Activated T-helper 2 cell treated with anti-CD3 and anti-CD28 coated beads, Interferon-gamma antibody, Interleukin-2, Interleukin-4, amounts not matched to agents 10 μg/mL and 5 μg/mL and 100 μg/mL, durations not matched to agents 14 hours and 24 hours and 36 hours (primary cell): ENCODE results near the gene CHST1. TPM values are rescaled to one million over a fixed set of nuclear protein-coding genes. Genes with fewer than 3 reads are reported as not detected.

Experiments
- DNase-seq: peaks from one replicate; pipeline ENCODE4 v3.0.0; 2021; ENCODE audit warnings: low spot score
- H3K27ac Mint-ChIP-seq: one replicate; pipeline ENCODE4 v1.8.0; 2021; ENCODE audit warnings: mixed read lengths
- H3K27me3 Mint-ChIP-seq: one replicate; pipeline ENCODE4 v1.8.0; 2021; ENCODE audit warnings: low read depth, mixed read lengths
- H3K36me3 Mint-ChIP-seq: one replicate; pipeline ENCODE4 v1.8.0; 2021; ENCODE audit warnings: low read depth, mixed read lengths
- H3K4me1 Mint-ChIP-seq: one replicate; pipeline ENCODE4 v1.8.0; 2021; ENCODE audit warnings: low read depth, mixed read lengths
- H3K4me3 Mint-ChIP-seq: one replicate; pipeline ENCODE4 v1.8.0; 2021; ENCODE audit warnings: low read depth, mild to moderate bottlenecking, moderate library complexity, mixed read lengths
- H3K9me3 Mint-ChIP-seq: one replicate; pipeline ENCODE4 v1.8.0; 2021; ENCODE audit warnings: mixed read lengths
- intact Hi-C: fragments of 100-400 bp; cut with micrococcal nuclease; formaldehyde crosslinking; loops from one replicate; pipeline ENCODE4 v1.15.1; 2023
- total RNA-seq: library from RNA; stranded (reverse); gene quantifications from 2 replicates; pipeline ENCODE4 v1.2.3, GENCODE V29; 2022

CHST1 gene
- total RNA-seq, 1 donor from 2014 or later: 0.34 TPM

DNA sequence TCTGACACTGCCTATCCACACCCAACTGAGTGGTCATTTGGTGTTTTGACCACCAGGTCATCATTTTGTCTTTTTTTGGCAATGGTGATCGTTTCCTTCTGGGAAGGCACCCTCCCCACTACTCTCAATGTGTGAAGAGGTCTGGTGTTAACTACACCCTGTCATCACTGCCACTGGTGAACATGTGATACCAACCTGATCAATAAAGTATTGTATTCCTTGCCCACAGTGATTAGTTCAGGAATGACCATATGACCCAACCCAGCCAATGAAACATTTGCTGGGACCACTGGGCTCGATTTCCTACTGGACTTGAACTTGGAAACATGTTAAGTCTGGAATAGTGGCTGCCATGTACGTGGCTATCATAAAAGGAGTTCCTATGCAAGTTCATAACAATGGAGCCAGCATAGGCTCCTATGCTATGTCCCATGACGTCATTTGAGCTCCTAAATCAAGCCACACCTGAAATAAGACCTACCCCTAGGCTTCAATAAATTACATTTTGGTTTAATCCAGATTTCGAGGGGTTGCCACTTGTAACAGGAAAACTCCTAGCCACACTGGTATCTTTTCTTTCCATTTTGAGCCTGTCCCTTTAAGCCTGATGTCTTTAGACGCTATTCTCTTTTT lies 51.1 kb downstream of the CHST1 start:
- H3K4me3 Mint-ChIP-seq: no peak overlapping the region
- H3K27me3 Mint-ChIP-seq: peaks cover 14% of the 10 kb centered on the region
- no peak overlapping the region for H3K27ac Mint-ChIP-seq
- no peaks in the 10 kb centered on the region for H3K36me3 Mint-ChIP-seq
- no peak for DNase-seq
- intact Hi-C loops: no loop called here
- H3K4me1 Mint-ChIP-seq: no peaks in the 10 kb centered on the region
- H3K9me3 Mint-ChIP-seq: peaks cover 2% of the 10 kb centered on the region

DNA sequence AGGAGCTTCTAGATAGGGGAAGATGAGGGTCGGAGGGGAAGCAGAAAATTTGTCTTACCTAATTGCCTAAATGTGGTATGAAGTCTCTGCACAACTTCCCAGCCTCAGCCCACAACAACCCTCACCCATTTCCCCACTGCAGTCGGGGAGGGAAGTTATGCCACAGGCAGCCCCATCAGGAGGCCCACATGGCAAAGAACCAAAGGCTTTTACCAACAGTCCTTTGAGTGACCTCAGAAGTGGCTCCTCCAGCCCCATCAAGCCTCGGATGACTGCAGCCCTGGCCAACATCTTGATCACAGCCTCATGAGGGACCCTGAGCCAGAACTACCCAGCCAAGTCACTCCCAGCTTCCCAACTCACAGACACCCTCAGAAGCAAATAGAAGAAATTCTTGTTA lies 54.8 kb downstream of the CHST1 start:
- Mint-ChIP-seq H3K36me3 (no peaks in the 10 kb centered on the region), H3K4me3 (no peak overlapping the region), H3K27me3 (peaks cover 7% of the 10 kb centered on the region), H3K27ac (no peak overlapping the region), H3K9me3 (no peaks in the 10 kb centered on the region), H3K4me1 (no peaks in the 10 kb centered on the region)
- no peak for DNase-seq
- intact Hi-C loops: no loop called here

GRCh38 chr11:45609902-45610301 lies 55.5 kb downstream of the CHST1 start:
- no peaks in the 10 kb centered on the region for H3K36me3 Mint-ChIP-seq
- H3K27ac Mint-ChIP-seq: no peak overlapping the region
- intact Hi-C loops: no loop called here
- peaks cover 11% of the 10 kb centered on the region for H3K27me3 Mint-ChIP-seq
- no peak overlapping the region for H3K4me3 Mint-ChIP-seq
- no peak for DNase-seq
- H3K4me1 Mint-ChIP-seq: no peaks in the 10 kb centered on the region
- H3K9me3 Mint-ChIP-seq: no peaks in the 10 kb centered on the region

DNA sequence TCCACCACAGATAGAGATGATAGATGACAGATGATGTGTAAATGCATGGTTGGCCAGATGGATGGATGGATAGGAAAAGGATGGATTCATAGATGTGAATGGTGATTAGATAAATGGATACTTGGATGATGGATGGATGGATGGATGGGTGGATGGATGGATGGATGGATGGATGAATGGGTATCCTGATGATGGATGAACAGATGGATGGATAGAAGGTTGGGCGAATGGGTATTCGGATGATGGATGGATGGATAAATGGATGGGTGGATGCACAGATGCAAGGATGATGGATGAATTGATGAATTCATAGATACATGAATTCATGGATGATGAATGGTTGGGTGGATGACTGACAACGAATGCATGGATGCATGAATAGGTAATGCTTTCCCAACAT lies 56.1 kb downstream of the CHST1 start:
- no peak for DNase-seq
- intact Hi-C loops: no loop called here
- Mint-ChIP-seq H3K36me3 (no peaks in the 10 kb centered on the region), H3K4me1 (no peaks in the 10 kb centered on the region), H3K4me3 (no peak overlapping the region), H3K27ac (no peak overlapping the region), H3K9me3 (no peaks in the 10 kb centered on the region), H3K27me3 (peaks cover 11% of the 10 kb centered on the region)

- no peaks in the 10 kb centered on the region for H3K9me3 Mint-ChIP-seq
- H3K36me3 Mint-ChIP-seq: no peaks in the 10 kb centered on the region
- no peak overlapping the region for H3K4me3 Mint-ChIP-seq
- intact Hi-C loops: no loop called here
- no peak for DNase-seq
- H3K27me3 Mint-ChIP-seq: peaks cover 10% of the 10 kb centered on the region
- H3K27ac Mint-ChIP-seq: no peak overlapping the region
- H3K4me1 Mint-ChIP-seq: no peaks in the 10 kb centered on the region
These were observed 57.4 kb downstream of the CHST1 start for GRCh38 chr11:45607995-45608394.

DNA sequence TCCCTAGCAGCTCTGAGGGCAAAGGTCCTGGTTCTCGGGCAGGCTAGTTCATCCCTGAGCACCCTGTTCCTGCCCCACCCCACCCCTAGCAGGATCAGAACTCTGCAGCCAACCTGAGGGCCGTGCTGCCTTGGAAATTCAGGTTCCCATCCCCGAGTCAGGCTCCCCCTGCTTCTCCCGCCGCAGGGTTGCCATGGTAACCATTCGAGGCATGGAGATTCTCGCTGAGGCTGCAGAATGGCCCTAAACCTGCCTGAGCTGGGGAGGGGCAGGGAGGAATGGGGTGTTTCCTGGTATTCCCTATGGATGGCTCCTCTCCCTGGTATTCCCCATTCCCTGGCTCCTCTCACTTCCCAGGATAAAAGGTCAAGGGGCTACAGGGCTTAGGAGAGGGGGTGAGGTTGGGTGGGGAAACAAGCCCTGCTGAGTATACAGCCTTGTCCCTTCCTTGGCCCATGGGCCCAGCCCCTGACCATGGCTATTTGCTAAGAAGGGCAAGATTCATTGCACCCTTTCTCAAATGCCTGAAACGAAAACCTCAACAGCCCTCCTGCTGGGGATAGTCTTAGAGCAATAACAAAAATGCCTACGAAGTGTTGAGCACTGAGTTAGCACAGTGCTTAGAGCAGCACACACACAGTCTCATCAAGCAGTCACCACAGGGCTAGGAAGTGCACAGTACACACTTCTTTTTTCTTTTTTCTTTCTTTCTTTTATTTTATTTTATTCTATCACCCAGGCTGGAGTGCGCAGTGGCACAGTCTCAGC lies 58.7 kb downstream of the CHST1 start:
- intact Hi-C loops: no loop called here
- Mint-ChIP-seq H3K27me3 (peaks cover 14% of the 10 kb centered on the region), H3K9me3 (no peaks in the 10 kb centered on the region), H3K27ac (no peak overlapping the region), H3K4me1 (no peaks in the 10 kb centered on the region), H3K4me3 (no peak overlapping the region), H3K36me3 (no peaks in the 10 kb centered on the region)
- DNase-seq: no peak

- Mint-ChIP-seq H3K4me3 (no peak overlapping the region), H3K27me3 (peaks cover 14% of the 10 kb centered on the region), H3K27ac (no peak overlapping the region), H3K36me3 (no peaks in the 10 kb centered on the region), H3K4me1 (no peaks in the 10 kb centered on the region), H3K9me3 (no peaks in the 10 kb centered on the region)
- intact Hi-C loops: no loop called here
- no peak for DNase-seq
These were observed 60.4 kb downstream of the CHST1 start for GRCh38 chr11:45605051-45605450.

DNA sequence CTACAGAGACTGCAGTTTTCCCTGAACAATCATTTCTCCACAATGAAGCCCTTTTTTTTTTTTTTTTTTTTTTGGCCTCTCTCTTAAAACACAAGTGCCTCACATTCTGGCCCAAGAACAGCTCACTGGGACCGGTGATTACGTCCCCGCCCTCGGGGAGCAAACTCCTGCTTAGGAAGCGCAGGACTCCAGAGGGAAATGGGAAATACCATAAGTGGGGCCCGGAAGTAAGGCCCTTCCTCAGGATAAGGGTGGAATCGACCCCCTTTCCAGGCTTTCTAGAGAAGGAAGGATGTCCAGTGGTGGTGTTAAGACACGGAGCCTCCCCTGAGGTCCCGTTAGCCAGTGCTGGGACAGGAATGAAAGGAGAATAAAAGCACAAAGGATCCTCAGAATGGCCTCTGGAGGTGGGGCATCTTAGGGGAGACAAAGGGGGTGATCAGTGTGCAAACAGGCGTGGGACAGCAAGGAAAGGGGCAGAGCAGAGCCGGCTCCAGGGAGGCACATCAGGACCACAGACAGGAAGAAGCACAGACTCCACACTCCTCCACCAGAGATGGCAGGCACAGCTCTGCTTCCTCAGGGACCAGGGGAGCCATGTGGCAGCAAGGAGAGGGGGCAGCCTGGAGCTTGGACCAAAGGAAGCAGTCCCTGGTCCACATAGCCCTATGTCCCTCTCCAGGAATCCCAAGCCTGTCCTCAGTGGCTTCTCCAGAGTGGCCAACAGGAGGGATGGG lies 61.3 kb downstream of the CHST1 start:
- Mint-ChIP-seq H3K4me3 (no peak overlapping the region), H3K27me3 (peaks cover 14% of the 10 kb centered on the region), H3K36me3 (no peaks in the 10 kb centered on the region), H3K9me3 (no peaks in the 10 kb centered on the region), H3K4me1 (no peaks in the 10 kb centered on the region), H3K27ac (no peak overlapping the region)
- DNase-seq: no peak
- intact Hi-C loops: no loop called here

DNA sequence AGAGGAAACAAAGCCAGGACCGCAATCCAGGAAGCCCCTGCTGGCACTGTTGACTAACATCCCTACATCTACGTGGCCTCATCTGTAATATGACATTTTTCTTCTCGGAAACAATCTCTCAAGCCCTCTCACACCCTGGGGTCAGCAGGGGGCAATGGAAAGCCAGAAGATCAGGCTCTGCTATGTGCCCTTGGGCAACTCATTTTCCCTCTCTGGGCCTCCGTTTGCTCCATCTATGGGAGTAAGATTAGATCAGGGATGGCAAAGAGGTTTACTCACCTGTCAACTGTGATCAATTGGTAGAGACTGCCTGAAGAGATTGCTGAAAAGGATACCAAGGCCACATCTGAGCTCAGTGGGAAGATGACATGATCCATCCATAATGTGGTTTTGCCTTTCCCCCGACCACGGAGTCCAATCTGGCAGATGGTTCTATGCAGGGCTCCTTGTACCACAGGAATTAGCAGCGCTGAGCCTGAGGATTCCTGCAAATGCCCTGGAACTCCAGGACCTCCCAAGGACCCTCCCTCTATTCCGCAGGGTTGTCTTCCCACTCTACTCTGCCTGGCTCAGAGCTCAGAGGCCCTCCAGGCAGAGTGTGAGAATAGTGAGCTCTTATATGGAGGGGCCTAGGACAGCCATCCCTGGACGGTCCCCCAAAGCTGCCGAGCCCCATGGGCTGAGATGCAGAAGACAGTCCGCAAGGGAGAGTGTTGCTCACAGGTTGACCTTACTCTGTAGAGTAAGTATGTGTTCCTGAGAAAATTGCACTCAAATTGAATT lies 66.1 kb downstream of the CHST1 start:
- Mint-ChIP-seq H3K36me3 (no peaks in the 10 kb centered on the region), H3K27ac (no peak overlapping the region), H3K4me1 (no peaks in the 10 kb centered on the region), H3K27me3 (peaks cover 11% of the 10 kb centered on the region), H3K4me3 (no peak overlapping the region), H3K9me3 (no peaks in the 10 kb centered on the region)
- DNase-seq: no peak
- intact Hi-C loops: no loop called here

Other genes starting within 250 kb of the CHST1 start
- gene SLC35C1, start 139.5 kb upstream of the CHST1 start, total RNA-seq: 17.1 and 18.1 TPM in 2 replicates
- 21.5 and 24.0 TPM in 2 replicates for gene CRY2, start 181.9 kb upstream of the CHST1 start, total RNA-seq
- gene MAPK8IP1, start 220.0 kb upstream of the CHST1 start, total RNA-seq: 0.46 and 0.66 TPM in 2 replicates
- gene FREY1, start 241.6 kb upstream of the CHST1 start, total RNA-seq: 1.4 and 1.7 TPM in 2 replicates